Embryonic facial prominence (tissue), 1 donor: ENCODE data around the gene TTLL11.

Experiments
- DNase-seq: peaks from one replicate; pipeline ENCODE4 v3.0.0-alpha.2; 2016; ENCODE audit errors: extremely low spot score

Gene TTLL11

GRCh38 chr9:121857928-121858327, 235.2 kb downstream of the TTLL11 start:
- DNase-seq: no peak

- no peak for DNase-seq
These were observed 237.6 kb downstream of the TTLL11 start for GRCh38 chr9:121855476-121855875.

DNA sequence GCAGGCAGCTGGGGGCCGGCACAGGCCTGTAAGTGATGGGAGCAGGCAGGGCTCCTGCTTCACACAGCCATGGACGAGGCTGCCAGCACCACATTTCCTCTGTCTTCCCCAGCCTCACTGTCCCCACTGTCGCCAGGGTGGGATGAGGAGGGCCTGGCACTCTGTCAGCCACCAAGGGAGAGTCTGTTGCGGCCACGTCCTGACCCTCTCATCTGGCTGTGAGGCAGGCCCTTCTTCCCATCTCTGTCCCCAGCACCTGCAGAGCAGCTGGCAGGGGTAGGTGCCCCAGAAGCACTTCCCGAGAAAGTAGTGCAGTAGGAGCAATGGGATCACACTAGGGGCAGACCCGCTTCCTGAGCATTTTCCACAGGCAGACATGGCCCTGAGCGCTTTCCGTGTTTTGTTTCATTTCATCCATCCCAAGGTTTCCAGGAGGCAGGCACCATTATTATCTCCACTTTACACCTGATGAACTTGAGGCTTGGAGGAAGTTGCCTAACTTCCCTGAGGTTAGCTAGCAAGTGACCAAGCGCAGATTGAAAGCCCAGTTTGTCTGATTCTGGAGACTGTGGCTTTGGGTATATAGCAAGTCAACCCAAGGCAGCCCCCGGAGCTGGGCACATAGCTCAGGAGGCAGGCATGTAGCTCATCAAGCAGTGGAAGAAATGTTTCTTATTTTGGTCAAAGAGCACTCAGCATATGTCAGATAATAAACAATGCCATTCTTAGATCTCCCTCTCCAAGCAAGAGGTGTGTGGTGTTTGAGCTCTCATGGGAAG, 239.3 kb downstream of the TTLL11 start:
- DNase-seq: no peak

GRCh38 chr9:121852651-121853616, 240.2 kb downstream of the TTLL11 start:
- no peak for DNase-seq

- DNase-seq: no peak
These were observed 240.9 kb downstream of the TTLL11 start for GRCh38 chr9:121852241-121852640.

- no peak for DNase-seq
These were observed 241.4 kb downstream of the TTLL11 start for GRCh38 chr9:121851641-121852091.

DNA sequence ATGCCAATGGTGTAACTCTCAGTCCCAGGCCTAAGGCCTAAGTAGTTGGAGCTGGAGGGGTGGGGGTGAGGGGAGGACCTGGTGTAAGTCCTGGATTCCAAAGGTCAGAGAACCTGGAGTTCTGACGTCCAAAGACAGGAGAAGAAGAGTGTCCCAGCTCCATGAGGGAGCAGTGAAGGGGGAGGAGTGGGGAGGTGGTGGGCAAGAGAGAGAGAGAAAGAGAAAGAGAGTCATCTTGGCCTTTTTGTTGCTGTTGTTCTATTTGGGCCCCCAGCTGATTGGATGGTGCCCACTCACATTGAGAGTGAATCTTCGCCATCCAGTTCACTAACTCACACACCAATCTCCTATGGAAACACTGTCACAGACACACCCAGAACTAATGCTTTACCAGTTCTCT, 242.7 kb downstream of the TTLL11 start:
- DNase-seq: no peak

GRCh38 chr9:121849554-121849953, 243.6 kb downstream of the TTLL11 start:
- no peak for DNase-seq

- DNase-seq: no peak
These were observed 248.5 kb downstream of the TTLL11 start for GRCh38 chr9:121844562-121844961.

GRCh38 chr9:121844098-121844497, 249.0 kb downstream of the TTLL11 start:
- DNase-seq: no peak

GRCh38 chr9:121842612-121842978, 250.5 kb downstream of the TTLL11 start:
- DNase-seq: no peak

GRCh38 chr9:121841771-121842611, 251.1 kb downstream of the TTLL11 start:
- no peak for DNase-seq

GRCh38 chr9:121840838-121841760, 252.0 kb downstream of the TTLL11 start:
- DNase-seq: no peak

GRCh38 chr9:121839726-121840500, 253.2 kb downstream of the TTLL11 start:
- no peak for DNase-seq

- DNase-seq: no peak
These were observed 254.1 kb downstream of the TTLL11 start for GRCh38 chr9:121838746-121839669.

GRCh38 chr9:121837113-121837961, 255.8 kb downstream of the TTLL11 start:
- DNase-seq: no peak

- DNase-seq: no peak
These were observed 256.7 kb downstream of the TTLL11 start for GRCh38 chr9:121836366-121836885.
